GM19455 (cell line): ENCODE measurements around the gene SRRM4.
"Not testable (repeated sequence)": the region's sequence is repeated elsewhere in the genome, so short reads cannot be mapped to it uniquely, and the experiment has no call there.

Experiments
- ATAC-seq: cut with Tn5 transposase; IDR thresholded peaks from one replicate; pipeline ENCODE4 v1.9.1; 2021; ENCODE audit not compliant: unreplicated experiment

Gene SRRM4

GRCh38 chr12:118981285-118982211, at the start of gene SRRM4:
Gene SRRM4 (plus strand): TSS chr12:118981541. CDS start chr12:118981883, 342 bp downstream.
- no peak for ATAC-seq

- no peak for ATAC-seq
Observed at GRCh38 chr12:118946256-118946655, 35.1 kb upstream of the SRRM4 start.

- no peak for ATAC-seq
Observed at GRCh38 chr12:118958520-118958919, 22.8 kb upstream of the SRRM4 start.

GRCh38 chr12:118959348-118959747, 22.0 kb upstream of the SRRM4 start:
- ATAC-seq, result no peak

GRCh38 chr12:118959985-118960560, 21.3 kb upstream of the SRRM4 start:
- no peak for ATAC-seq

GRCh38 chr12:118960865-118961264, 20.5 kb upstream of the SRRM4 start:
- no peak for ATAC-seq

GRCh38 chr12:118964988-118965387, 16.4 kb upstream of the SRRM4 start:
- no peak for ATAC-seq

- ATAC-seq, result no peak
Observed at GRCh38 chr12:118970856-118971255, 10.5 kb upstream of the SRRM4 start.

GRCh38 chr12:118972982-118973381, 8.4 kb upstream of the SRRM4 start:
- ATAC-seq, result no peak

- no peak for ATAC-seq
Observed at GRCh38 chr12:118979763-118980406, 1.5 kb upstream of the SRRM4 start.

GRCh38 chr12:118980407-118981014, 830 bp upstream of the SRRM4 start:
- ATAC-seq, result no peak

GRCh38 chr12:118982302-118982701, 961 bp downstream of the SRRM4 start:
- ATAC-seq, result no peak

GRCh38 chr12:118982984-118983761, 1.8 kb downstream of the SRRM4 start:
- no peak for ATAC-seq

- no peak for ATAC-seq
Observed at GRCh38 chr12:118984161-118984943, 3.0 kb downstream of the SRRM4 start.

GRCh38 chr12:118986050-118986449, 4.7 kb downstream of the SRRM4 start:
- ATAC-seq, result no peak

- ATAC-seq, result no peak
Observed at GRCh38 chr12:118999107-118999506, 17.8 kb downstream of the SRRM4 start.

GRCh38 chr12:119005085-119005484, 23.7 kb downstream of the SRRM4 start:
- no peak for ATAC-seq

GRCh38 chr12:119005913-119006312, 24.6 kb downstream of the SRRM4 start:
- ATAC-seq, result no peak

- ATAC-seq, result no peak
Observed at GRCh38 chr12:119006746-119007145, 25.4 kb downstream of the SRRM4 start.

- ATAC-seq, result not testable (repeated sequence)
Observed at GRCh38 chr12:119008273-119008672, 26.9 kb downstream of the SRRM4 start.
